ENCODE measurements around the gene NBL1. TPM values are rescaled to one million over a fixed set of nuclear protein-coding genes. Genes with fewer than 3 reads are reported as not detected.

The NBL1 gene
- total RNA-seq, 1 donor from 2014 or later, result 2.4 TPM

- H3K27ac ChIP-seq, result no peak overlapping the region
- H3K36me3 ChIP-seq, result no peaks in the 10 kb centered on the region
Measured at GRCh38 chr1:19621274-19621950, 22.7 kb upstream of the NBL1 start.

GRCh38 chr1:19622204-19622603, 21.9 kb upstream of the NBL1 start:
- Histone ChIP-seq H3K9ac (no peak overlapping the region), H2AFZ (replicated peaks) (no peak overlapping the region), H3K79me2 (ENCODE audit: low read depth) (peaks cover 20% of the 10 kb centered on the region), H3K9me3 (ENCODE audit: low read depth) (no peaks in the 10 kb centered on the region), H3K4me2 (no peak overlapping the region), H3K36me3 (no peaks in the 10 kb centered on the region), H3K27ac (no peak overlapping the region), H3K27me3 (no peaks in the 10 kb centered on the region), H3F3A (ENCODE audit: low read depth) (no peaks in the 10 kb centered on the region), H3K4me1 (peaks cover 10% of the 10 kb centered on the region), H4K20me1 (ENCODE audit: low read depth) (peaks cover 9% of the 10 kb centered on the region), H3K4me3 (no peak overlapping the region)
- H3K27ac Mint-ChIP-seq, result no peak overlapping the region
- H3K27me3 Mint-ChIP-seq (ENCODE audit: insufficient read depth, low read depth), result no peaks in the 10 kb centered on the region
- no peaks in the 10 kb centered on the region for H3K9me3 Mint-ChIP-seq
- no peak for DNase-seq (ENCODE audit: low spot score)
- no peak overlapping the region for H3K4me3 Mint-ChIP-seq
- no peak for TF ChIP-seq CTCF (IDR thresholded peaks at IDR 0.05)
- no peak for TF ChIP-seq EZH2 (IDR thresholded peaks at IDR 0.05)
- no peak for TF ChIP-seq EZH2phosphoT487 (IDR thresholded peaks at IDR 0.05)
- peaks cover 6% of the 10 kb centered on the region for H3K4me1 Mint-ChIP-seq
- H3K36me3 Mint-ChIP-seq, result peaks cover 8% of the 10 kb centered on the region

More at GRCh38 chr1:19621274-19621950, 22.7 kb upstream of the NBL1 start:
- no peak overlapping the region for H3K4me3 ChIP-seq
- H3K9ac ChIP-seq, result no peak overlapping the region
- H3F3A ChIP-seq (ENCODE audit: low read depth), result no peaks in the 10 kb centered on the region
- H3K4me3 Mint-ChIP-seq, result no peak overlapping the region
- H3K4me1 ChIP-seq, result peaks cover 10% of the 10 kb centered on the region
- TF ChIP-seq EZH2 (IDR thresholded peaks at IDR 0.05) (no peak), EZH2phosphoT487 (IDR thresholded peaks at IDR 0.05) (no peak), CTCF (IDR thresholded peaks at IDR 0.05) (no peak)
- no peak overlapping the region for H2AFZ ChIP-seq (replicated peaks)
- peaks cover 12% of the 10 kb centered on the region for H4K20me1 ChIP-seq (ENCODE audit: low read depth)
- H3K4me2 ChIP-seq, result no peak overlapping the region
- H3K79me2 ChIP-seq (ENCODE audit: low read depth), result peaks cover 20% of the 10 kb centered on the region
- H3K36me3 Mint-ChIP-seq, result peaks cover 10% of the 10 kb centered on the region
- no peak overlapping the region for H3K27ac Mint-ChIP-seq
- H3K9me3 Mint-ChIP-seq, result no peaks in the 10 kb centered on the region
- H3K9me3 ChIP-seq (ENCODE audit: low read depth), result no peaks in the 10 kb centered on the region
- H3K27me3 ChIP-seq, result no peaks in the 10 kb centered on the region
- no peak for DNase-seq (ENCODE audit: low spot score)
- no peaks in the 10 kb centered on the region for H3K27me3 Mint-ChIP-seq (ENCODE audit: insufficient read depth, low read depth)
- peaks cover 7% of the 10 kb centered on the region for H3K4me1 Mint-ChIP-seq

- Mint-ChIP-seq H3K4me3 (no peak overlapping the region), H3K4me1 (peaks cover 6% of the 10 kb centered on the region), H3K27me3 (ENCODE audit: insufficient read depth, low read depth) (no peaks in the 10 kb centered on the region), H3K36me3 (peaks cover 15% of the 10 kb centered on the region), H3K9me3 (no peaks in the 10 kb centered on the region), H3K27ac (no peak overlapping the region)
- H3K36me3 ChIP-seq, result no peaks in the 10 kb centered on the region
- H3F3A ChIP-seq (ENCODE audit: low read depth), result no peaks in the 10 kb centered on the region
- no peak overlapping the region for H2AFZ ChIP-seq (replicated peaks)
- TF ChIP-seq CTCF (IDR thresholded peaks at IDR 0.05), result no peak
- no peak for TF ChIP-seq EZH2phosphoT487 (IDR thresholded peaks at IDR 0.05)
- no peak for TF ChIP-seq EZH2 (IDR thresholded peaks at IDR 0.05)
- no peak overlapping the region for H3K4me2 ChIP-seq
- H3K4me3 ChIP-seq, result no peak overlapping the region
- no peak for DNase-seq (ENCODE audit: low spot score)
- H3K9me3 ChIP-seq (ENCODE audit: low read depth), result no peaks in the 10 kb centered on the region
- H3K79me2 ChIP-seq (ENCODE audit: low read depth), result peaks cover 20% of the 10 kb centered on the region
- no peak overlapping the region for H3K9ac ChIP-seq
- no peak overlapping the region for H3K27ac ChIP-seq
- H3K27me3 ChIP-seq, result no peaks in the 10 kb centered on the region
- peaks cover 10% of the 10 kb centered on the region for H3K4me1 ChIP-seq
- H4K20me1 ChIP-seq (ENCODE audit: low read depth), result peaks cover 2% of the 10 kb centered on the region
Measured at GRCh38 chr1:19623523-19623922, 20.6 kb upstream of the NBL1 start.
